ENCODE measurements around the gene TNIK.

DNA sequence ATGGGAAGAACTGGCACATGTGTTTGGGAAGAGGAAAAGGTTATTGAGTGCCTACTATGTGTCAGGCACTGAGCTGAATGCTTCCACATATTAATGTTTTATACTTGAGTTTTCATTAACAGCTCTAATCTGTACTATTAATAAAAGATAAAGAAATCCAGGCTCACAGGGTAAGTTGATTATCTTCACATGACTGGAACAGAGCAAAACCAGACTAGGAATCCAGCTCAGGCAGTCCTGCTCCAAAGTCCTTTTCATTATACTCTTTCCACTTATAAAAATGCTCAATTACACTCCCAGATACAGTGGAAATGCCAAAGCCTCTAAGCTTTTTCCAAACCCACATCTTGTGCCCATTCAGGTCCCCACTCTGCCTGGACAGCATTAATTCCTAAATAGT is 97.6 kb downstream of the TNIK start:
- TF ChIP-seq, protein P1, sequence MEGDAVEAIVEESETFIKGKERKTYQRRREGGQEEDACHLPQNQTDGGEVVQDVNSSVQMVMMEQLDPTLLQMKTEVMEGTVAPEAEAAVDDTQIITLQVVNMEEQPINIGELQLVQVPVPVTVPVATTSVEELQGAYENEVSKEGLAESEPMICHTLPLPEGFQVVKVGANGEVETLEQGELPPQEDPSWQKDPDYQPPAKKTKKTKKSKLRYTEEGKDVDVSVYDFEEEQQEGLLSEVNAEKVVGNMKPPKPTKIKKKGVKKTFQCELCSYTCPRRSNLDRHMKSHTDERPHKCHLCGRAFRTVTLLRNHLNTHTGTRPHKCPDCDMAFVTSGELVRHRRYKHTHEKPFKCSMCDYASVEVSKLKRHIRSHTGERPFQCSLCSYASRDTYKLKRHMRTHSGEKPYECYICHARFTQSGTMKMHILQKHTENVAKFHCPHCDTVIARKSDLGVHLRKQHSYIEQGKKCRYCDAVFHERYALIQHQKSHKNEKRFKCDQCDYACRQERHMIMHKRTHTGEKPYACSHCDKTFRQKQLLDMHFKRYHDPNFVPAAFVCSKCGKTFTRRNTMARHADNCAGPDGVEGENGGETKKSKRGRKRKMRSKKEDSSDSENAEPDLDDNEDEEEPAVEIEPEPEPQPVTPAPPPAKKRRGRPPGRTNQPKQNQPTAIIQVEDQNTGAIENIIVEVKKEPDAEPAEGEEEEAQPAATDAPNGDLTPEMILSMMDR (IDR thresholded peaks at IDR 0.05; ENCODE audit: poor library complexity, severe bottlenecking), result no peak
- TF ChIP-seq EP300 (conservative IDR thresholded peaks at IDR 0.05; ENCODE audit: poor library complexity, severe bottlenecking) (no peak), EZH2 (IDR thresholded peaks at IDR 0.05; ENCODE audit: borderline replicate concordance, insufficient read depth, low read length, poor library complexity, severe bottlenecking) (no peak), RAD21 (conservative IDR thresholded peaks at IDR 0.05) (no peak), POLR2AphosphoS5 (IDR thresholded peaks at IDR 0.05) (no peak), MXI1 (conservative IDR thresholded peaks at IDR 0.05; ENCODE audit: poor library complexity, severe bottlenecking) (no peak)
- TF ChIP-seq, protein P2, sequence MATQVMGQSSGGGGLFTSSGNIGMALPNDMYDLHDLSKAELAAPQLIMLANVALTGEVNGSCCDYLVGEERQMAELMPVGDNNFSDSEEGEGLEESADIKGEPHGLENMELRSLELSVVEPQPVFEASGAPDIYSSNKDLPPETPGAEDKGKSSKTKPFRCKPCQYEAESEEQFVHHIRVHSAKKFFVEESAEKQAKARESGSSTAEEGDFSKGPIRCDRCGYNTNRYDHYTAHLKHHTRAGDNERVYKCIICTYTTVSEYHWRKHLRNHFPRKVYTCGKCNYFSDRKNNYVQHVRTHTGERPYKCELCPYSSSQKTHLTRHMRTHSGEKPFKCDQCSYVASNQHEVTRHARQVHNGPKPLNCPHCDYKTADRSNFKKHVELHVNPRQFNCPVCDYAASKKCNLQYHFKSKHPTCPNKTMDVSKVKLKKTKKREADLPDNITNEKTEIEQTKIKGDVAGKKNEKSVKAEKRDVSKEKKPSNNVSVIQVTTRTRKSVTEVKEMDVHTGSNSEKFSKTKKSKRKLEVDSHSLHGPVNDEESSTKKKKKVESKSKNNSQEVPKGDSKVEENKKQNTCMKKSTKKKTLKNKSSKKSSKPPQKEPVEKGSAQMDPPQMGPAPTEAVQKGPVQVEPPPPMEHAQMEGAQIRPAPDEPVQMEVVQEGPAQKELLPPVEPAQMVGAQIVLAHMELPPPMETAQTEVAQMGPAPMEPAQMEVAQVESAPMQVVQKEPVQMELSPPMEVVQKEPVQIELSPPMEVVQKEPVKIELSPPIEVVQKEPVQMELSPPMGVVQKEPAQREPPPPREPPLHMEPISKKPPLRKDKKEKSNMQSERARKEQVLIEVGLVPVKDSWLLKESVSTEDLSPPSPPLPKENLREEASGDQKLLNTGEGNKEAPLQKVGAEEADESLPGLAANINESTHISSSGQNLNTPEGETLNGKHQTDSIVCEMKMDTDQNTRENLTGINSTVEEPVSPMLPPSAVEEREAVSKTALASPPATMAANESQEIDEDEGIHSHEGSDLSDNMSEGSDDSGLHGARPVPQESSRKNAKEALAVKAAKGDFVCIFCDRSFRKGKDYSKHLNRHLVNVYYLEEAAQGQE (IDR thresholded peaks at IDR 0.05; ENCODE audit: borderline replicate concordance), result no peak
